Activated CD8-positive, alpha-beta T cell treated with anti-CD3 and anti-CD28 coated beads, Interleukin-2, amount 10 ng/mL, durations not matched to agents 7 days and 5 days (primary cell): ENCODE data around the gene SLC8A3. TPM values are rescaled to one million over a fixed set of nuclear protein-coding genes. Genes with fewer than 3 reads are reported as not detected.

Experiments
- ATAC-seq: fragments of 150-1000 bp; cut with Tn5 transposase; one replicate; pipeline ENCODE4 v1.10.0; 2021; ENCODE audit warnings: moderate library complexity
- CTCF ChIA-PET: fragments of 350-600 bp; sonication (Branson Sonifier 250); formaldehyde crosslinking; loops from one replicate; lab custom pipeline; 2021; ENCODE audit warnings: antibody characterized with exemption; lab: Charles Lee
- POLR2A ChIA-PET: fragments of 350-600 bp; sonication (Branson Sonifier 250); formaldehyde crosslinking; loops from one replicate; lab custom pipeline; 2021; ENCODE audit warnings: antibody characterized with exemption; lab: Charles Lee
- DNase-seq: peaks from one replicate; pipeline ENCODE4 v3.0.0-alpha.2; 2020
- H3K27ac Mint-ChIP-seq: one replicate; pipeline ENCODE4 v1.8.0; 2021; ENCODE audit warnings: mild to moderate bottlenecking, mixed read lengths
- H3K27me3 Mint-ChIP-seq: one replicate; pipeline ENCODE4 v1.8.0; 2021; ENCODE audit warnings: low read depth, mixed read lengths
- H3K36me3 Mint-ChIP-seq: one replicate; pipeline ENCODE4 v1.8.0; 2021; ENCODE audit warnings: low read depth, mixed read lengths
- H3K4me1 Mint-ChIP-seq: one replicate; pipeline ENCODE4 v1.8.0; 2021; ENCODE audit warnings: low read depth, mixed read lengths
- H3K4me3 Mint-ChIP-seq: one replicate; pipeline ENCODE4 v1.8.0; 2021; ENCODE audit warnings: mild to moderate bottlenecking, mixed read lengths
- H3K9me3 Mint-ChIP-seq: one replicate; pipeline ENCODE4 v1.8.0; 2022; ENCODE audit warnings: mixed read lengths; ENCODE audit not compliant: insufficient read depth
- total RNA-seq, 2 experiments: library from RNA; stranded (reverse); gene quantifications; one replicate each; pipeline ENCODE4 v1.2.3, GENCODE V29; 2021

Gene SLC8A3
- total RNA-seq, 2 experiments from 2014 or later = not detected

DNA sequence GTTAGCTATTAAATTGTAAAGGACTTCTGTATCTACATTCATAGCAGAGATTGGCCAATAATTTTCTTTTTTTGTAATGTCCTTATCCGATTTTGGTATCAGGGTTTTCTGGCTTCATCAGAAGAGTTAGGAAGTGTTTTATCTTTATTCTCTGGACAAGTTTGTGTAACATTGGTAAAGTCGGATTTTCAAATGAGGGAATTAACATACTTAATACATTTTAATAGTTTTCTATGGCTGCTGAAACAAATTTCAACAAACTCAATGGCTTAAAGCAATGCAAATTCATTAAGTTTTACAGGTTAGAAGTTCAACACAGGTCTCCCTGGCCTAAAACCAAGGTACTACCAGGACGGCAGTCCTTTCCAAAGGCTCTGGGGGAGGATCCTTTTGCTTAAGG is 13.2 kb upstream of the SLC8A3 start:
- no peaks in the 10 kb centered on the region for H3K4me1 Mint-ChIP-seq
- peaks cover 45% of the 10 kb centered on the region for H3K27me3 Mint-ChIP-seq
- ChIA-PET POLR2A (no interaction called here), CTCF (no interaction called here)
- no peak overlapping the region for H3K4me3 Mint-ChIP-seq
- no peak for ATAC-seq
- H3K36me3 Mint-ChIP-seq = no peaks in the 10 kb centered on the region
- no peak for DNase-seq
- H3K27ac Mint-ChIP-seq = no peak overlapping the region
- no peaks in the 10 kb centered on the region for H3K9me3 Mint-ChIP-seq

DNA sequence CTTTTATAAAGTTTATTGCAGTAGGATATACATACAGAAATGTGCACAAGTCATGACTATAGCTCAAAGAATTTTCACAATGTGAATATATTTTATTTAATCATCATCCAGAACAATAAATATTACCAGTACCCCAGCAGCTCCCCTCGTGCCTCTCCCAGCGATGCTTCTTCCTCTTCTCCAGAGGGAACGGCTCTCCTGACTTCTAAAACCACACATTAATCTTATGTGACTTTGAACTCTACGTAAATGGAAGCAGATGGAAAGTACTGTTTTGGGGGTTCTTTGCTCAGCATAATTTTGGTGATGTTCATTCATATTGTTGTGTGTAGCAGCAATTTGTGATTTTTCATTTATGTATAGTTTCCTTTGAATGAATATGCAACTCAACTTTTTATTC is 4.6 kb upstream of the SLC8A3 start:
- Mint-ChIP-seq H3K9me3 (no peaks in the 10 kb centered on the region), H3K27me3 (peaks cover 71% of the 10 kb centered on the region), H3K27ac (no peak overlapping the region), H3K4me3 (no peak overlapping the region), H3K4me1 (peaks cover 10% of the 10 kb centered on the region), H3K36me3 (no peaks in the 10 kb centered on the region)
- ATAC-seq (no peak), DNase-seq (no peak)
- ChIA-PET POLR2A (no interaction called here), CTCF (no interaction called here)

DNA sequence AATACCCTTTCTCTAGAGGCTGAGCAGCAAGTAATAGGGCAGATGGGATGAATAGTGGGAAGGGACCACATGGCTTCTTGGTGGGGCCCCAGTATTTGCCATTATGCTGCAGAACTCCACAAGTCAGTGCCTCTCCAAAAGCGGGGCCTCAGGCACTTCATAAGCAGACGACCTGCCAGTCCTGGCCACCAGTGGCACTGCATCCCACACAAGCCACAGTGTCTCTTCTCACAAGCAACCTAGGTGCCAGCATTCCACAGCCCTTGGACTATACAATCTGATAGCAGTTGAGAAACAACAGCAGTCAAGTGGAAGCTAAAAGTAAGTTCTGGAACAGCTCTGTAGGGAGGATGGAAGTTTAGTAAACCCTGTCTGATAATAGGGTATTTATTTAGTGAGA is 4.2 kb upstream of the SLC8A3 start:
- Mint-ChIP-seq H3K27ac (no peak overlapping the region), H3K9me3 (no peaks in the 10 kb centered on the region), H3K36me3 (no peaks in the 10 kb centered on the region), H3K4me3 (no peak overlapping the region), H3K27me3 (peaks cover 71% of the 10 kb centered on the region), H3K4me1 (peaks cover 13% of the 10 kb centered on the region)
- ATAC-seq = no peak
- ChIA-PET CTCF (no interaction called here), POLR2A (no interaction called here)
- no peak for DNase-seq

DNA sequence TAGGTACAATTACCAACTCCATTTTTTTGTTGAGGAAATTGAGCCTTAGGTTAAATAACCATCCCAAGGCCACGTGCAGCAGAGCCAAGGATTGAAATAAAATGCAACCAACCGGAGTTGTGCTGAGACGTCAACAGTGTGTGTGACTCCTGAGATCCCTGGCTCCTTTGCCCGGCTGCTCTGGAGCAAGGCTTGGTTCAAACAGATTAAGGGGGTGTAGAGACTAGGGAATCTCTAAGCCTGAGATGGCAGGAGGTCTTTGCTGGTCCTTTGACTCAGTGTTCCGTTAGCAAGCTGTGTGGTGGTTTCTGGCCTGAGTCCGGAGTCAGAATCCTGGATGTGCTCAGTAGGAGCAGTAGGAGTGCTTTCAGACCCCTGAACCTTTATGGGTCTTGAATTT is 1.4 kb upstream of the SLC8A3 start:
- DNase-seq (no peak), ATAC-seq (no peak)
- Mint-ChIP-seq H3K27me3 (peaks cover 71% of the 10 kb centered on the region), H3K9me3 (no peaks in the 10 kb centered on the region), H3K36me3 (no peaks in the 10 kb centered on the region), H3K4me3 (no peak overlapping the region), H3K27ac (no peak overlapping the region), H3K4me1 (peaks cover 26% of the 10 kb centered on the region)
- CTCF ChIA-PET = interaction anchor here (1.6 kb wide), 1 partner anchor 372 kb away, joined by 4 read pairs; no protein-coding TSS in a partner anchor
- POLR2A ChIA-PET = no interaction called here

GRCh38 chr14:70189456-70190077 is 816 bp upstream of the SLC8A3 start:
- CTCF ChIA-PET = interaction anchor here (1.6 kb wide), 1 partner anchor 371 kb away, joined by 4 read pairs; no protein-coding TSS in a partner anchor
- POLR2A ChIA-PET = no interaction called here
- peaks cover 67% of the 10 kb centered on the region for H3K27me3 Mint-ChIP-seq
- peak overlapping the region; percentile 56 for H3K4me3 Mint-ChIP-seq
- ATAC-seq (no peak), DNase-seq (no peak)
- no peaks in the 10 kb centered on the region for H3K36me3 Mint-ChIP-seq
- no peak overlapping the region for H3K27ac Mint-ChIP-seq
- no peaks in the 10 kb centered on the region for H3K9me3 Mint-ChIP-seq
- H3K4me1 Mint-ChIP-seq = peaks cover 26% of the 10 kb centered on the region

DNA sequence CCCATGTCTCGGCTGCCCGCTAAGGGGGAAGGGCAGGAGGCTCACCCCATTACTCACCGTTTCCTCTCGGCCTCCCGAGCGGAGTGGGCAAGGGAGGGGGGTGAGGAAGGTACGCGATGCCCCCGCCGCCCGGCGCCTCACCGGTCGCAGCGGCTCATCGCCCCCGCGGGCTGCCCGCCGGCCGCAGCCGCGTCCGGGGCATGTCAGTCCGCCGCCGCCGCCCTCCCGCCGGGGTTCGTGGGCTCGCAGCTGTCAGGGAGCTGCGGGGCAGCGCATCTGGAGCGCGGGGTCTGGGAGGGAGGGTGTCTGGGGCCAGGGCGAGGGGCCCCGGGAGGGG is 461 bp downstream of the SLC8A3 start:
- no peaks in the 10 kb centered on the region for H3K9me3 Mint-ChIP-seq
- H3K27ac Mint-ChIP-seq = no peak overlapping the region
- ATAC-seq (peak; percentile 47), DNase-seq (peak; percentile 38)
- H3K4me1 Mint-ChIP-seq = peaks cover 26% of the 10 kb centered on the region
- H3K36me3 Mint-ChIP-seq = no peaks in the 10 kb centered on the region
- ChIA-PET CTCF (no interaction called here), POLR2A (no interaction called here)
- H3K4me3 Mint-ChIP-seq = peak overlapping the region; percentile 76
- peaks cover 56% of the 10 kb centered on the region for H3K27me3 Mint-ChIP-seq

DNA sequence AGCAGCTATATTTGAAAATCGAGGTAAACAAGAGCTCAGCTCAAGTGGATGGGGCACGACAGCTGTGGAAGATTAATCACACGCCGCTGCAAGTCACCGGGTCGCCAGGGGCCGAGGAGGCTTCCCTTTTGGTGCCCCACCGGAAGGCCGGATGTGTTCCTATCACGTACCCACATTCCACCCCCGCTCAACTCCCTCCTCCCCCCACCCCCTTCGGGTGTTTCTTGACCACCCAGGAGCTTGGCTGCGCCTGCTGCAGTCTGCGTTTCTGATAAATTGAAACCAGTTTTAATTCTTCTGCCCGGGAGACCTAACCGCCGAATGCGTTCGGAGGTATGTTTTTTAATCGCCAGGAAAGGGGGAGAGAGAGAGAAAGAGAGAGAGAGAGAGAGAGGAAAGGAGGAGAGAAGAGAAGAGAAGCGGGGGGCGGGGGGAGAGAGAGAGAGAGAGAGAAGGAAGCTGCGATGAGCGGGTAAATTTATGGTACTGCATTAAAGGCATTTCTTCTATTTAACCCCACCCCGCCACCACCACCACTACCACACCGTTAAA is 1.8 kb downstream of the SLC8A3 start:
- no peak overlapping the region for H3K27ac Mint-ChIP-seq

GRCh38 chr14:70183991-70184390 is 4.8 kb downstream of the SLC8A3 start:
- POLR2A ChIA-PET = no interaction called here
- Mint-ChIP-seq H3K9me3 (no peaks in the 10 kb centered on the region), H3K27me3 (peaks cover 27% of the 10 kb centered on the region), H3K4me3 (no peak overlapping the region), H3K4me1 (peaks cover 19% of the 10 kb centered on the region), H3K36me3 (no peaks in the 10 kb centered on the region), H3K27ac (no peak overlapping the region)
- DNase-seq (no peak), ATAC-seq (no peak)
- CTCF ChIA-PET = interaction anchor here (0.9 kb wide), 1 partner anchor 384 kb away, joined by 3 read pairs; no protein-coding TSS in a partner anchor

More for the DNA sequence above, 1.8 kb downstream of the SLC8A3 start:
- CTCF ChIA-PET = no interaction called here
- H3K27me3 Mint-ChIP-seq = peaks cover 51% of the 10 kb centered on the region
- H3K36me3 Mint-ChIP-seq = no peaks in the 10 kb centered on the region
- H3K4me3 Mint-ChIP-seq = peak overlapping the region; percentile 76
- ATAC-seq (no peak), DNase-seq (peak; percentile 28)
- H3K9me3 Mint-ChIP-seq = no peaks in the 10 kb centered on the region
- POLR2A ChIA-PET = no interaction called here
- H3K4me1 Mint-ChIP-seq = peaks cover 26% of the 10 kb centered on the region

DNA sequence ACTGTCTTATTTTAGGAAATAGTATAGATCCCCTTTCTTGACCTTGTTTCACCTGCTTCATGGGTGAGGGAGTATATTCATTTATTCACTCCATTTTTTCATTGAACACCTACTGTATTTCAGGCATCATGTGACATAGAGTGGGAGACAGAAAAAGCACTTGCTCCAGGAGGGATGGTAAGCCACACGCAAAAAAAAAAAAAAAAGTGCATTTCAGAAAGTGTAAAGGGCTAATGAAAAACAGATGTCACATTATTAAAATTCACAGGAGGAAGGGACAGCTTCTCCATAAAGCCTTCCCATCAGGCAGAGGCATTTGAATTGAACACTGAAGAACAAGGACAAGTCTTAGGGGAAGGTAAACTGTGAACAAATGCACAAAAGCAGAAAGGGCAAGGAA is 7.5 kb downstream of the SLC8A3 start:
- no peaks in the 10 kb centered on the region for H3K4me1 Mint-ChIP-seq
- POLR2A ChIA-PET = no interaction called here
- no peak overlapping the region for H3K27ac Mint-ChIP-seq
- no peaks in the 10 kb centered on the region for H3K9me3 Mint-ChIP-seq
- CTCF ChIA-PET = no interaction called here
- H3K36me3 Mint-ChIP-seq = no peaks in the 10 kb centered on the region
- H3K27me3 Mint-ChIP-seq = peaks cover 21% of the 10 kb centered on the region
- ATAC-seq (no peak), DNase-seq (no peak)
- H3K4me3 Mint-ChIP-seq = no peak overlapping the region

DNA sequence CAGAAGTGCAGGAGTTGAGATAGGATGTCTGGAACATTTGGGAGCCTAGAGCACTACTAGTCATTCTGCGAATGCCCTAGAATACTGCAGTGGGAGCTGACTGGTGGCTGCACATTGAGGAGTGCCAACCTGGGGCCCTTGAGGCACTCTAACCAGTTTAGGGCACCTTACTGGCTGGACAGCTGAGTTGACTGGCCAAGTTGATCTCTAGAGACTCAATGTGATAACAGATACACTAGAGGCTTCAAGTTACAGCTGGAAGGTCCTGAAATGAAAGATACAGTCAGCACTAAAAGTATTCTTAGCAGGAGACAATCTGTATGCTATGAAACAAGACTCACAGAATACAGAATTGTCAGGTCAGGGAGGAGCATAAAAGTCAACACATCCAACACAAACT is 8.0 kb downstream of the SLC8A3 start:
- no peak for ATAC-seq
- H3K4me1 Mint-ChIP-seq = no peaks in the 10 kb centered on the region
- CTCF ChIA-PET = no interaction called here
- H3K36me3 Mint-ChIP-seq = no peaks in the 10 kb centered on the region
- H3K4me3 Mint-ChIP-seq = no peak overlapping the region
- POLR2A ChIA-PET = no interaction called here
- H3K9me3 Mint-ChIP-seq = no peaks in the 10 kb centered on the region
- no peak overlapping the region for H3K27ac Mint-ChIP-seq
- DNase-seq = no peak
- H3K27me3 Mint-ChIP-seq = peaks cover 18% of the 10 kb centered on the region

GRCh38 chr14:70177081-70177800 is 11.5 kb downstream of the SLC8A3 start:
- H3K4me1 Mint-ChIP-seq = no peaks in the 10 kb centered on the region
- no peaks in the 10 kb centered on the region for H3K36me3 Mint-ChIP-seq
- no peak overlapping the region for H3K4me3 Mint-ChIP-seq
- H3K27me3 Mint-ChIP-seq = peaks cover 25% of the 10 kb centered on the region
- CTCF ChIA-PET = no interaction called here
- H3K9me3 Mint-ChIP-seq = no peaks in the 10 kb centered on the region
- H3K27ac Mint-ChIP-seq = no peak overlapping the region
- POLR2A ChIA-PET = no interaction called here
- DNase-seq (no peak), ATAC-seq (no peak)

- Mint-ChIP-seq H3K27ac (no peak overlapping the region), H3K4me1 (no peaks in the 10 kb centered on the region), H3K4me3 (no peak overlapping the region), H3K27me3 (peaks cover 27% of the 10 kb centered on the region), H3K36me3 (no peaks in the 10 kb centered on the region), H3K9me3 (no peaks in the 10 kb centered on the region)
- ChIA-PET CTCF (no interaction called here), POLR2A (no interaction called here)
- no peak for ATAC-seq
- no peak for DNase-seq
These were observed 15.2 kb downstream of the SLC8A3 start for GRCh38 chr14:70173569-70173968.
